DND-41 (cell line): ENCODE results near the gene GPC5.
"Not testable (repeated sequence)": the region's sequence is repeated elsewhere in the genome, so short reads cannot be mapped to it uniquely, and the experiment has no call there.

Source experiments
- ATAC-seq: fragments of 200-7000 bp; cut with Tn5 transposase; 3 replicates; pipeline ENCODE4 v1.9.1; 2021; ENCODE audit warnings: low read depth; ENCODE audit not compliant: insufficient read depth
- DNase-seq: peaks from one replicate; pipeline ENCODE4 v3.0.0-alpha.2; 2020
- H2AFZ ChIP-seq: 2 replicates; pipeline ENCODE4 v1.6.0; 2012; ENCODE audit warnings: low read depth, low read length
- H3K27ac ChIP-seq: 2 replicates; pipeline ENCODE4 v1.5.1; 2012; ENCODE audit warnings: low read length, inconsistent platforms
- H3K27me3 ChIP-seq: fragments of 200-600 bp; sonication (generic); 2 replicates; pipeline ENCODE4 v1.6.0; 2012; ENCODE audit warnings: low read length, mild to moderate bottlenecking, inconsistent platforms; ENCODE audit not compliant: insufficient read depth, poor library complexity
- H3K36me3 ChIP-seq: 2 replicates; pipeline ENCODE4 v1.5.1; 2012; ENCODE audit warnings: low read length, inconsistent platforms; ENCODE audit not compliant: insufficient read depth
- H3K4me1 ChIP-seq: 2 replicates; pipeline ENCODE4 v1.5.1; 2012; ENCODE audit warnings: mild to moderate bottlenecking, low read length; ENCODE audit not compliant: insufficient read depth
- H3K4me2 ChIP-seq: 2 replicates; pipeline ENCODE4 v1.6.0; 2012; ENCODE audit warnings: mild to moderate bottlenecking, moderate library complexity, low read length, inconsistent platforms; ENCODE audit not compliant: insufficient read depth
- H3K4me3 ChIP-seq, 2 experiments: fragments of 200-600 bp in 1 of 2; shearing (Covaris generic) in 1 of 2; 2 replicates each; pipeline ENCODE4 v1.5.1; 2012 to 2016; ENCODE audit warnings: inconsistent platforms in 2 of 2, low read length in 2 of 2, mild to moderate bottlenecking in 2 of 2, low read depth in 1 of 2, moderate library complexity in 1 of 2
- H3K79me2 ChIP-seq: 2 replicates; pipeline ENCODE4 v1.6.0; 2012; ENCODE audit warnings: low read length, inconsistent platforms; ENCODE audit not compliant: insufficient read depth
- H3K9ac ChIP-seq: 2 replicates; pipeline ENCODE4 v1.6.0; 2012; ENCODE audit warnings: low read depth, mild to moderate bottlenecking, inconsistent platforms, low read length, moderate library complexity
- H3K9me3 ChIP-seq: 2 replicates; pipeline ENCODE4 v1.5.1; 2012; ENCODE audit warnings: low read length, moderate library complexity, mild to moderate bottlenecking, inconsistent platforms; ENCODE audit not compliant: insufficient read depth, severe bottlenecking
- H4K20me1 ChIP-seq: 2 replicates; pipeline ENCODE4 v1.6.0; 2012; ENCODE audit warnings: low read length; ENCODE audit not compliant: insufficient read depth
- CTCF ChIP-seq: IDR thresholded peaks from 2 replicates; pipeline ENCODE4 v1.5.1; 2012; ENCODE audit warnings: borderline replicate concordance, low read length, moderate library complexity, mild to moderate bottlenecking; ENCODE audit not compliant: poor library complexity, severe bottlenecking; ENCODE audit errors: extremely low read depth
- EZH2 ChIP-seq: IDR thresholded peaks from 3 replicates; pipeline ENCODE4 v1.6.1; 2012; ENCODE audit warnings: borderline replicate concordance, low read depth, mild to moderate bottlenecking, moderate library complexity, low read length, inconsistent platforms; ENCODE audit not compliant: severe bottlenecking

Gene GPC5

DNA sequence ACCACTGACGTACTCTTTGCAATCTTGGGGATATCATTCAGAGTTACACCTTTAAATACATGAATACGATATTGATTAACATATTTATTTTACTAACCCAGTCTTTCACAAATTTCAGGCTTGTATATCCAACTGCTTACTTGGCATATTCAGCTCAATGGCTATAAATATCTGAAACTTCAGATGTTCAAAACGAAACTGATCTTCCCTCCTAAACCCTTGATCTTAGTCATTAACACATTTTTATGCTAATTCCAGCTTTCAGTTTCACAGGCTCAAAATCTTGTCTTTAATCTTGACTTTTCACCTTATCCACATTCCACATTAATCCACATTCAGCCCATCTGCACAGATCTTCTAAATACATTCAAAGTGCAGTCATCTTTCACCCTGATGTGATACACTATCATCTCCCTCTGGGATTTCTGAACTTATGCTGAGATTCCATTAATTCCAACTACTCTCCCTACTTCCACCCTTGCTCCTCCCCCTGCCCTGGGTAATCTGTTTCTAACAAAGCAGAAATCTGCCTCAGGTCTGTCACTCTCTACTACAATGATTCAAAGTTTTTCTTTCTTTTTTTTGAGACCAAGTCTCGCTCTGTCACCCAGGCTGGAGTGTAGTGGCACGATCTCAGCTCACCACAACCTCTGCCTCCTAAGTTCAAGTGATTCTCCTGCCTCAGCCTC, 387.2 kb downstream of the GPC5 start:
- no peak overlapping the region for H3K9ac ChIP-seq
- H4K20me1 ChIP-seq, result no peaks in the 10 kb centered on the region
- no peaks in the 10 kb centered on the region for H3K27me3 ChIP-seq
- H2AFZ ChIP-seq, result no peak overlapping the region
- no peaks in the 10 kb centered on the region for H3K36me3 ChIP-seq
- H3K4me1 ChIP-seq, result no peaks in the 10 kb centered on the region
- TF ChIP-seq CTCF (no peak), EZH2 (no peak)
- no peaks in the 10 kb centered on the region for H3K9me3 ChIP-seq
- H3K4me2 ChIP-seq, result no peak overlapping the region
- H3K27ac ChIP-seq, result no peak overlapping the region
- H3K79me2 ChIP-seq, result no peaks in the 10 kb centered on the region
- DNase-seq, result no peak
- no peak overlapping the region for H3K4me3 ChIP-seq
- ATAC-seq, result no peak

- no peaks in the 10 kb centered on the region for H3K27me3 ChIP-seq
- no peaks in the 10 kb centered on the region for H3K36me3 ChIP-seq
- DNase-seq (no peak), ATAC-seq (no peak)
- no peak overlapping the region for H3K4me2 ChIP-seq
- H3K27ac ChIP-seq, result no peak overlapping the region
- no peak overlapping the region for H2AFZ ChIP-seq
- no peaks in the 10 kb centered on the region for H3K79me2 ChIP-seq
- TF ChIP-seq CTCF, result no peak
- TF ChIP-seq EZH2, result no peak
- no peak overlapping the region for H3K4me3 ChIP-seq
- no peaks in the 10 kb centered on the region for H4K20me1 ChIP-seq
- no peaks in the 10 kb centered on the region for H3K9me3 ChIP-seq
- no peaks in the 10 kb centered on the region for H3K4me1 ChIP-seq
- no peak overlapping the region for H3K9ac ChIP-seq
These were observed 393.6 kb downstream of the GPC5 start for GRCh38 chr13:91792054-91792453.

DNA sequence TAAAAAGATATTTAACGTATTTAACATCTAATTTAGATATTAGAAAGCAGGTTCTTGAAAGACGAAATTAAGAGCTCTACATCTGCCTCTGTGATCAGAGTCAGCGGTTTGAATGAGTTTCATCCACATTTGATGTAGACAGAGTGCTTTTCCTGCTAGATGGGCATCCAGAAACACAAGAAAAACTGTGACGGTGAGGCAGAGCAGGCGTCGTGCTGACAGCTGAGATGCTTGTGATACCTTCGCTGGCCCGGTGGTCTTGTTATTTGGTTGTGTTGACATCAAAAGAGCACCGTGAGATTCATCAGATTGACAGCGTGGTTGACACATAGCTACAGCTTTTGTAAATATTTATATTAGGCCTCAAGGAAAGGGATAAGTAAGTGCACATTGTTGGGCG, 399.1 kb downstream of the GPC5 start:
- Histone ChIP-seq H3K27ac (no peak overlapping the region), H3K79me2 (no peaks in the 10 kb centered on the region), H3K9ac (no peak overlapping the region), H3K4me3 (no peak overlapping the region), H3K4me2 (no peak overlapping the region), H3K4me1 (no peaks in the 10 kb centered on the region), H3K9me3 (no peaks in the 10 kb centered on the region), H4K20me1 (no peaks in the 10 kb centered on the region), H2AFZ (no peak overlapping the region), H3K27me3 (no peaks in the 10 kb centered on the region), H3K36me3 (no peaks in the 10 kb centered on the region)
- no peak for DNase-seq
- no peak for ATAC-seq
- TF ChIP-seq CTCF (no peak), EZH2 (no peak)

DNA sequence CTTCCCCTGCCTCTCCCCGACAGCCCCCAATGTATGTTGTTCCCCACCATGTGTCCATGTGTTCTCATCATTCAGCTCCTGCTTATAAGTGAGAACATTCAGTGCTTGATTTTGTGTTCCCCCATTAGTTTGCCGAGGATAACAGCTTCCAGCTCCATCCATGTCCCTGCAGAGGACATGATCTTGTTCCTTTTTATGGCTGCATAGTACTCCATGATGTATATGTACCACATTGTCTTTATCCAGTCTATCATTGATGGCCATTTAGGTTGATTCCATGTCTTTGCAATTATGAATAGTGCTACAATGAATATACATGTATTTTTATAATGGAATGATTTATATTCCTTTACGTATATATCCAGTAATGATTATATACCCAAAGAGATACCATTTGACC, 399.9 kb downstream of the GPC5 start:
- not testable (repeated sequence) for H3K4me2 ChIP-seq, H3K9me3 ChIP-seq, H3K27me3 ChIP-seq, H3K4me1 ChIP-seq, DNase-seq, H3K9ac ChIP-seq, ATAC-seq, H3K4me3 ChIP-seq, H4K20me1 ChIP-seq, H3K27ac ChIP-seq, H3K79me2 ChIP-seq, H2AFZ ChIP-seq, H3K36me3 ChIP-seq

GRCh38 chr13:91801772-91802171, 403.4 kb downstream of the GPC5 start:
- H4K20me1 ChIP-seq, ATAC-seq, H3K4me3 ChIP-seq, H3K27me3 ChIP-seq, H3K79me2 ChIP-seq, H2AFZ ChIP-seq, H3K9me3 ChIP-seq, DNase-seq, H3K4me2 ChIP-seq, H3K9ac ChIP-seq, H3K4me1 ChIP-seq, H3K36me3 ChIP-seq, H3K27ac ChIP-seq: not testable (repeated sequence)
